ENCODE measurements around the gene GNE. TPM values are rescaled to one million over a fixed set of nuclear protein-coding genes. Genes with fewer than 3 reads are reported as not detected.

The GNE gene
- total and polyA plus RNA-seq, 2 of the 13 experiments (the other 11 are each of a cell fraction or from before 2014, with no cell fraction given) = 16.1 to 24.1 TPM

GRCh38 chr9:36249189-36249588 lies 9.1 kb downstream of the GNE start:
- Histone ChIP-seq H3K4me3 (replicated peaks in 1 of 3; ENCODE audit: insufficient read depth in 1 of 3, low read depth in 2 of 3, low read length in 3 of 3) (no peak overlapping the region), H4K20me1 (ENCODE audit: insufficient read depth, low read length) (no peaks in the 10 kb centered on the region), H3K79me2 (ENCODE audit: insufficient read depth, low read length) (peaks cover 20% of the 10 kb centered on the region), H3K27me3 (ENCODE audit: control insufficient read depth in 1 of 2, insufficient read depth in 2 of 2, low read length in 2 of 2) (no peaks in the 10 kb centered on the region), H3K4me2 (ENCODE audit: low read depth, low read length) (no peak overlapping the region), H3K4me1 (ENCODE audit: insufficient read depth, low read length) (peaks cover 11% of the 10 kb centered on the region), H3K9ac (ENCODE audit: insufficient read depth, low read depth, low read length) (no peak overlapping the region), H3K9me3 (ENCODE audit: low read length) (no peaks in the 10 kb centered on the region), H3K36me3 (replicated peaks in 1 of 2; ENCODE audit: control insufficient read depth in 1 of 2, insufficient read depth in 2 of 2, low read length in 2 of 2) (peaks cover 0 to 17% of the 10 kb centered on the region in 2 experiments; a peak in 3 of 5 replicates), H2AFZ (ENCODE audit: low read length) (no peak overlapping the region), H3K27ac (ENCODE audit: extremely low read length, insufficient read depth, low read length) (no peak overlapping the region)
- 96% methylated on average over 6 of the region's 6 CpGs for WGBS (ENCODE audit: low lambda C conversion rate)
- ATAC-seq (no peak), FAIRE-seq (no peak), DNase-seq (ENCODE audit: low spot score) (no peak)
- no peak for TF ChIP-seq PHB2 (IDR thresholded peaks at IDR 0.05; ENCODE audit: partially characterized antibody)
- TF ChIP-seq, protein P1, sequence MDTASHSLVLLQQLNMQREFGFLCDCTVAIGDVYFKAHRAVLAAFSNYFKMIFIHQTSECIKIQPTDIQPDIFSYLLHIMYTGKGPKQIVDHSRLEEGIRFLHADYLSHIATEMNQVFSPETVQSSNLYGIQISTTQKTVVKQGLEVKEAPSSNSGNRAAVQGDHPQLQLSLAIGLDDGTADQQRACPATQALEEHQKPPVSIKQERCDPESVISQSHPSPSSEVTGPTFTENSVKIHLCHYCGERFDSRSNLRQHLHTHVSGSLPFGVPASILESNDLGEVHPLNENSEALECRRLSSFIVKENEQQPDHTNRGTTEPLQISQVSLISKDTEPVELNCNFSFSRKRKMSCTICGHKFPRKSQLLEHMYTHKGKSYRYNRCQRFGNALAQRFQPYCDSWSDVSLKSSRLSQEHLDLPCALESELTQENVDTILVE (CRISPR knock-in tag; IDR thresholded peaks at IDR 0.05) = no peak
- no peak for TF ChIP-seq ZKSCAN5 (CRISPR knock-in tag; IDR thresholded peaks at IDR 0.05)
- TF ChIP-seq FOSL1 (CRISPR knock-in tag; IDR thresholded peaks at IDR 0.05; ENCODE audit: borderline replicate concordance) = no peak
- TF ChIP-seq ZFAT (CRISPR knock-in tag; conservative IDR thresholded peaks at IDR 0.05) = no peak
- TF ChIP-seq, protein P2, sequence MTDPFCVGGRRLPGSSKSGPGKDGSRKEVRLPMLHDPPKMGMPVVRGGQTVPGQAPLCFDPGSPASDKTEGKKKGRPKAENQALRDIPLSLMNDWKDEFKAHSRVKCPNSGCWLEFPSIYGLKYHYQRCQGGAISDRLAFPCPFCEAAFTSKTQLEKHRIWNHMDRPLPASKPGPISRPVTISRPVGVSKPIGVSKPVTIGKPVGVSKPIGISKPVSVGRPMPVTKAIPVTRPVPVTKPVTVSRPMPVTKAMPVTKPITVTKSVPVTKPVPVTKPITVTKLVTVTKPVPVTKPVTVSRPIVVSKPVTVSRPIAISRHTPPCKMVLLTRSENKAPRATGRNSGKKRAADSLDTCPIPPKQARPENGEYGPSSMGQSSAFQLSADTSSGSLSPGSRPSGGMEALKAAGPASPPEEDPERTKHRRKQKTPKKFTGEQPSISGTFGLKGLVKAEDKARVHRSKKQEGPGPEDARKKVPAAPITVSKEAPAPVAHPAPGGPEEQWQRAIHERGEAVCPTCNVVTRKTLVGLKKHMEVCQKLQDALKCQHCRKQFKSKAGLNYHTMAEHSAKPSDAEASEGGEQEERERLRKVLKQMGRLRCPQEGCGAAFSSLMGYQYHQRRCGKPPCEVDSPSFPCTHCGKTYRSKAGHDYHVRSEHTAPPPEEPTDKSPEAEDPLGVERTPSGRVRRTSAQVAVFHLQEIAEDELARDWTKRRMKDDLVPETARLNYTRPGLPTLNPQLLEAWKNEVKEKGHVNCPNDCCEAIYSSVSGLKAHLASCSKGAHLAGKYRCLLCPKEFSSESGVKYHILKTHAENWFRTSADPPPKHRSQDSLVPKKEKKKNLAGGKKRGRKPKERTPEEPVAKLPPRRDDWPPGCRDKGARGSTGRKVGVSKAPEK (CRISPR knock-in tag; IDR thresholded peaks at IDR 0.05; ENCODE audit: borderline replicate concordance) = no peak
- no peak for TF ChIP-seq SRF (IDR thresholded peaks at IDR 0.05; ENCODE audit: low read depth, low read length)
- TF ChIP-seq SYNCRIP (IDR thresholded peaks at IDR 0.05; ENCODE audit: insufficient read depth, low read depth, low read length) = no peak
- TF ChIP-seq ZNF383 (CRISPR knock-in tag; IDR thresholded peaks at IDR 0.05; ENCODE audit: borderline replicate concordance) = no peak
- TF ChIP-seq NFIB (CRISPR knock-in tag; IDR thresholded peaks at IDR 0.05; ENCODE audit: borderline replicate concordance) = no peak
- no TSS peak for BruUV-seq (replicated peaks)
- in situ Hi-C loops (cut with HindIII; ENCODE audit: extremely low pct_ligation_motif_present, low pct_unique_long_range_greater_than_20kb) = loop anchor here (5.0 kb wide), 1 partner anchor 78 kb away; no protein-coding TSS in a partner anchor
- ChIA-PET POLR2A (interaction anchor here (1.3 kb wide), 1 partner anchor 9 kb away, joined by 4 read pairs; no protein-coding TSS in a partner anchor), CTCF (ENCODE audit: low intra/inter-chr PET ratio, low total read pairs) (interaction anchor here (4.7 kb wide), 1 partner anchor 79 kb away, joined by 49 read pairs; no protein-coding TSS in a partner anchor)
- intact Hi-C loops (cut with micrococcal nuclease; ENCODE audit: unreplicated experiment) = no loop called here
